IMR-90 (cell line): ENCODE measurements around the gene FYB2. TPM values are rescaled to one million over a fixed set of nuclear protein-coding genes. Genes with fewer than 3 reads are reported as not detected.

Experiments
- ATAC-seq: fragments of 200-7000 bp; cut with Tn5 transposase; 2 replicates; pipeline ENCODE4 v1.9.1; 2020; ENCODE audit warnings: low read depth, mild to moderate bottlenecking, moderate library complexity
- BruUV-seq: library from RNA; stranded (reverse); fragments of 400-500 nt; replicated peaks from 2 replicates; lab custom pipeline; 2021; lab: Mats Ljungman, UMichigan
- CTCF ChIA-PET: fragments of 300-600 bp; formaldehyde crosslinking; extraction: SDS; loops from one replicate; lab custom pipeline; 2021; ENCODE audit warnings: antibody characterized with exemption; lab: Yijun Ruan, JAX
- POLR2A ChIA-PET: fragments of 300-600 bp; sonication (Branson Sonifier 250); formaldehyde crosslinking; loops from one replicate; lab custom pipeline; 2022; ENCODE audit warnings: antibody characterized with exemption; ENCODE audit not compliant: unreplicated experiment; lab: Charles Lee
- DNase-seq: peaks from one replicate; pipeline ENCODE4 v3.0.0; 2013
- H2AFZ ChIP-seq: replicated peaks from 2 replicates; pipeline ENCODE3; 2013; ENCODE audit warnings: low read length, mild to moderate bottlenecking; ENCODE audit not compliant: poor library complexity
- H2AK5ac ChIP-seq: 2 replicates; pipeline ENCODE4 v1.6.1; 2013; ENCODE audit warnings: low read depth, low read length, inconsistent platforms
- H2AK9ac ChIP-seq: replicated peaks from 2 replicates; pipeline ENCODE3; 2013; ENCODE audit warnings: mild to moderate bottlenecking, low read depth, low read length, moderate library complexity; ENCODE audit not compliant: poor library complexity
- H2BK120ac ChIP-seq: 2 replicates; pipeline ENCODE4 v1.6.1; 2013; ENCODE audit warnings: low read depth, low read length, inconsistent platforms
- H2BK15ac ChIP-seq: 3 replicates; pipeline ENCODE4 v1.6.1; 2013; ENCODE audit warnings: low read depth, low read length, inconsistent platforms
- H2BK20ac ChIP-seq: 2 replicates; pipeline ENCODE4 v1.6.1; 2013; ENCODE audit warnings: low read depth, mild to moderate bottlenecking, inconsistent platforms, low read length, moderate library complexity
- H2BK5ac ChIP-seq: 2 replicates; pipeline ENCODE4 v1.6.1; 2013; ENCODE audit warnings: mild to moderate bottlenecking, low read depth, low read length, inconsistent platforms; ENCODE audit not compliant: poor library complexity, severe bottlenecking
- H3K14ac ChIP-seq: replicated peaks from 2 replicates; pipeline ENCODE4 v1.6.1; 2013; ENCODE audit warnings: low read depth, low read length, inconsistent platforms
- H3K18ac ChIP-seq: 2 replicates; pipeline ENCODE4 v1.6.1; 2013; ENCODE audit warnings: low read depth, low read length, control low read depth
- H3K23ac ChIP-seq: 2 replicates; pipeline ENCODE4 v1.6.1; 2013; ENCODE audit warnings: low read depth, low read length, inconsistent platforms
- H3K27ac ChIP-seq: 2 replicates; pipeline ENCODE4 v1.5.1; 2013; ENCODE audit warnings: mild to moderate bottlenecking, control low read depth, low read length; ENCODE audit not compliant: insufficient read depth
- H3K27me3 ChIP-seq: 2 replicates; pipeline ENCODE4 v1.6.1; 2013; ENCODE audit warnings: low read length; ENCODE audit not compliant: control insufficient read depth, insufficient read depth
- H3K36me3 ChIP-seq: 2 replicates; pipeline ENCODE4 v1.6.1; 2013; ENCODE audit warnings: low read length, mixed read lengths; ENCODE audit not compliant: control insufficient read depth, insufficient read depth
- H3K4ac ChIP-seq: 2 replicates; pipeline ENCODE4 v1.6.1; 2013; ENCODE audit warnings: low read depth, low read length, inconsistent platforms
- H3K4me1 ChIP-seq: 2 replicates; pipeline ENCODE4 v1.6.1; 2013; ENCODE audit warnings: low read length, mixed read lengths; ENCODE audit not compliant: control insufficient read depth, insufficient read depth
- H3K4me2 ChIP-seq: 2 replicates; pipeline ENCODE4 v1.6.1; 2013; ENCODE audit warnings: low read depth, mild to moderate bottlenecking, control low read depth, low read length, moderate library complexity
- H3K4me3 ChIP-seq: 2 replicates; pipeline ENCODE4 v1.5.1; 2013; ENCODE audit warnings: low read depth, mild to moderate bottlenecking, control low read depth, low read length, moderate library complexity; ENCODE audit not compliant: insufficient read depth
- H3K56ac ChIP-seq: 2 replicates; pipeline ENCODE4 v1.6.1; 2013; ENCODE audit warnings: low read length, inconsistent platforms; ENCODE audit not compliant: insufficient read depth; ENCODE audit errors: extremely low read depth
- H3K79me1 ChIP-seq, 2 experiments: 2 replicates each; pipeline ENCODE4 v1.6.1; 2013; ENCODE audit warnings: low read length in 2 of 2, inconsistent platforms in 1 of 2, low read depth in 1 of 2
- H3K9ac ChIP-seq: 2 replicates; pipeline ENCODE4 v1.6.1; 2013; ENCODE audit warnings: low read depth, low read length, control low read depth
- H3K9me1 ChIP-seq: 2 replicates; pipeline ENCODE4 v1.6.1; 2013; ENCODE audit warnings: low read length, inconsistent platforms; ENCODE audit not compliant: insufficient read depth
- H3K9me3 ChIP-seq: 2 replicates; pipeline ENCODE4 v1.6.1; 2013; ENCODE audit warnings: low read length; ENCODE audit not compliant: control insufficient read depth, insufficient read depth
- H4K20me1 ChIP-seq: 2 replicates; pipeline ENCODE4 v1.6.1; 2013; ENCODE audit warnings: low read length, inconsistent platforms; ENCODE audit not compliant: insufficient read depth
- H4K5ac ChIP-seq: 2 replicates; pipeline ENCODE4 v1.6.1; 2013; ENCODE audit warnings: mild to moderate bottlenecking, low read depth, low read length, control low read depth
- H4K8ac ChIP-seq, 2 experiments: 2 replicates each; pipeline ENCODE4 v1.6.1; 2013; ENCODE audit warnings: low read depth in 2 of 2, low read length in 2 of 2, control low read depth in 1 of 2, inconsistent platforms in 1 of 2
- H4K91ac ChIP-seq: 2 replicates; pipeline ENCODE4 v1.6.1; 2013; ENCODE audit warnings: low read depth, low read length, inconsistent platforms; ENCODE audit not compliant: insufficient read depth
- MAFK ChIP-seq: IDR thresholded peaks from 2 replicates; pipeline ENCODE4 v1.6.1; 2012; ENCODE audit warnings: low read depth, low read length, improper control_type of control experiment
- RCOR1 ChIP-seq: IDR thresholded peaks from 2 replicates; pipeline ENCODE4 v1.6.1; 2012; ENCODE audit warnings: mild to moderate bottlenecking, low read length, improper control_type of control experiment; ENCODE audit not compliant: insufficient replicate concordance
- WGBS, 2 experiments: methylation state at CpG; one replicate each; pipeline versions ENCODE4 v1.1.5 to v1.1.7; 2013; ENCODE audit warnings: missing lambda C conversion rate in 2 of 2; ENCODE audit not compliant: insufficient read length in 1 of 2; ENCODE audit errors: extremely low coverage in 2 of 2; 5-methylcytosine and 5-hydroxymethylcytosine counted together
- dilution Hi-C: fragments of 300-500 bp; cut with HindIII; formaldehyde crosslinking; loops from one replicate; pipeline ENCODE4 v1.14.3; 2018; ENCODE audit warnings: low sequenced_read_pairs; ENCODE audit not compliant: unreplicated experiment
- in situ Hi-C: fragments of 300-500 bp; cut with MboI; formaldehyde crosslinking; loops from 3 replicates; pipeline ENCODE4 v1.14.3; 2019; ENCODE audit warnings: low sequenced_read_pairs, inconsistent platforms, mixed read lengths
- intact Hi-C: fragments of 100-400 bp; cut with micrococcal nuclease; formaldehyde crosslinking; loops from 2 replicates; pipeline ENCODE4 v1.10.0; 2022
- polyA plus RNA-seq, 3 experiments: library from polyadenylated mRNA; depleted of rRNA; stranded (reverse); fragments of >200 nt; gene quantifications; 2 replicates each; pipeline ENCODE4 v1.2.3, GENCODE V29; 2012; ENCODE audit warnings: low replicate concordance in 1 of 3
- total RNA-seq: library from RNA; depleted of rRNA; stranded (reverse); fragments of >200 nt; gene quantifications from 2 replicates; pipeline ENCODE4 v1.2.3, GENCODE V29; 2012

Gene FYB2
- total and polyA plus RNA-seq, 2 of the 4 experiments (the other 2 are of a cell fraction) = under 0.01 TPM; not detected in 1

DNA sequence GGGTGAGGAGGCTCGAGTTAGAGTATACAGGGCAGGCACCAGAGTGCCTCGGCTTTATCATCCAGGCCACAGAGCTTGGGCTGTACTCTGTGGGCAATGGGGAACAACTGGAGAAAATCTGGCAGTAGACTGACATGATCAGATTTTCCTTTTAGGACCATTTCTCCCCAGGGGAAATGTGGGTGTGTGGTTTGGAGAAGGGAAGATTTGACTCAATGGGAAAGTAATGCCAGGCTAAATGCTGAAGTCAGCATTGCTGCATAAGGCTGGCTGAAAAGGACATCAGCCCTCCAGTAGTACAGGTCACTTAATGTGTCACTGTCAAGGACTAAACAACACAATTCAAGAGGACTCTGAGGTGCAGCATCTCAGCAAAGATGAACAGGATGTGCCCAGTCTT is 5.0 kb downstream of the FYB2 start:
- Histone ChIP-seq H3K9ac (no peak overlapping the region), H3K9me1 (no peaks in the 10 kb centered on the region), H2AK9ac (no peak overlapping the region), H2AK5ac (no peak overlapping the region), H3K4me2 (no peak overlapping the region), H3K56ac (no peak overlapping the region), H3K4me1 (peaks cover 5% of the 10 kb centered on the region; the same call in 1 of the 2 replicates), H3K23ac (no peak overlapping the region), H3K14ac (no peak overlapping the region), H2BK5ac (no peak overlapping the region), H2BK120ac (no peak overlapping the region), H3K27me3 (peaks cover 5% of the 10 kb centered on the region; the same call in 1 of the 2 replicates), H4K8ac (no peak overlapping the region), H4K91ac (no peak overlapping the region), H3K27ac (no peak overlapping the region), H3K79me1 (no peaks in the 10 kb centered on the region), H3K36me3 (no peaks in the 10 kb centered on the region), H3K4me3 (no peak overlapping the region), H2BK20ac (no peak overlapping the region), H3K18ac (no peak overlapping the region), H4K20me1 (no peaks in the 10 kb centered on the region), H2BK15ac (no peak overlapping the region), H4K5ac (no peak overlapping the region), H3K9me3 (no peaks in the 10 kb centered on the region), H3K4ac (no peak overlapping the region), H2AFZ (no peak overlapping the region)
- peak; percentile 39 for TF ChIP-seq MAFK
- TF ChIP-seq RCOR1 = no peak
- ChIA-PET POLR2A (no interaction called here), CTCF (no interaction called here)
- intact Hi-C loops (no loop called here), dilution Hi-C loops (no loop called here), in situ Hi-C loops (loop anchor here (10.0 to 25.0 kb wide), 2 partner anchors 219 to 1302 kb away; no protein-coding TSS in a partner anchor)
- DNase-seq (no peak), ATAC-seq (no peak)
- no TSS peak for BruUV-seq
- WGBS, 2 experiments = no CpG with 5 or more reads among the region's 2 CpGs
